AG10803 (cell line): ENCODE data around the gene MTMR8.
"Not testable (repeated sequence)": the region's sequence is repeated elsewhere in the genome, so short reads cannot be mapped to it uniquely, and the experiment has no call there.

ENCODE experiments used
- DNase-seq: peaks from one replicate; pipeline ENCODE4 v3.0.0; 2010; ENCODE audit warnings: low read depth
- H3K4me3 ChIP-seq: 2 replicates; pipeline ENCODE4 v1.5.1; 2011; ENCODE audit warnings: mild to moderate bottlenecking, low read length, control low read depth
- TF ChIP-seq, protein P1 (sequence below): conservative IDR thresholded peaks from 2 replicates; pipeline ENCODE4 v1.5.1; 2011; ENCODE audit warnings: mild to moderate bottlenecking, low read length, control low read depth, inconsistent platforms

Gene MTMR8

DNA sequence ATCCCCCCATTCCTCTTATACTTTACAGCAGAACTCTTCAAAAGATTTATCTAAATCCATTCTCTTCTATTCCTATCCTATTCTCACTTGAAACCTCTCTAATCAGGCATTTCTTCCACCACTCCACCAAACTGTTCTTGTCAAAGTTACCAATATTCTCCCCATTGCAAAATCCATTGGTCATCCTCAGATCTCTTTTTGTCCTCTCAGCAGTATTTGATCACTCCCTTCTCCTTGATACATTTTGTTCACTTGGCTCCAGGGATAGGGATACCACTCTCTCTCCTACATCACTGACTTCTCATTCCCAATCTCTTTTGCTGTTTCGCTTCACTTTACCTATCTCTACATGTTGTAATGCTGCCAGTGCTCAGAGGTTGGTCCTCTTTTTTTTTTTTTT lies 2.8 kb upstream of the MTMR8 start:
- no peak overlapping the region for H3K4me3 ChIP-seq
- DNase-seq, result no peak
- TF ChIP-seq, protein P1, sequence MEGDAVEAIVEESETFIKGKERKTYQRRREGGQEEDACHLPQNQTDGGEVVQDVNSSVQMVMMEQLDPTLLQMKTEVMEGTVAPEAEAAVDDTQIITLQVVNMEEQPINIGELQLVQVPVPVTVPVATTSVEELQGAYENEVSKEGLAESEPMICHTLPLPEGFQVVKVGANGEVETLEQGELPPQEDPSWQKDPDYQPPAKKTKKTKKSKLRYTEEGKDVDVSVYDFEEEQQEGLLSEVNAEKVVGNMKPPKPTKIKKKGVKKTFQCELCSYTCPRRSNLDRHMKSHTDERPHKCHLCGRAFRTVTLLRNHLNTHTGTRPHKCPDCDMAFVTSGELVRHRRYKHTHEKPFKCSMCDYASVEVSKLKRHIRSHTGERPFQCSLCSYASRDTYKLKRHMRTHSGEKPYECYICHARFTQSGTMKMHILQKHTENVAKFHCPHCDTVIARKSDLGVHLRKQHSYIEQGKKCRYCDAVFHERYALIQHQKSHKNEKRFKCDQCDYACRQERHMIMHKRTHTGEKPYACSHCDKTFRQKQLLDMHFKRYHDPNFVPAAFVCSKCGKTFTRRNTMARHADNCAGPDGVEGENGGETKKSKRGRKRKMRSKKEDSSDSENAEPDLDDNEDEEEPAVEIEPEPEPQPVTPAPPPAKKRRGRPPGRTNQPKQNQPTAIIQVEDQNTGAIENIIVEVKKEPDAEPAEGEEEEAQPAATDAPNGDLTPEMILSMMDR, result no peak

- no peak for DNase-seq
- TF ChIP-seq, protein P1, result no peak
- no peak overlapping the region for H3K4me3 ChIP-seq
These were observed 297 bp upstream of the MTMR8 start for GRCh38 chrX:64395568-64395929.

- TF ChIP-seq, protein P1, result no peak
- H3K4me3 ChIP-seq, result no peak overlapping the region
- DNase-seq, result no peak
These were observed 986 bp downstream of the MTMR8 start for GRCh38 chrX:64394059-64394873.

DNA sequence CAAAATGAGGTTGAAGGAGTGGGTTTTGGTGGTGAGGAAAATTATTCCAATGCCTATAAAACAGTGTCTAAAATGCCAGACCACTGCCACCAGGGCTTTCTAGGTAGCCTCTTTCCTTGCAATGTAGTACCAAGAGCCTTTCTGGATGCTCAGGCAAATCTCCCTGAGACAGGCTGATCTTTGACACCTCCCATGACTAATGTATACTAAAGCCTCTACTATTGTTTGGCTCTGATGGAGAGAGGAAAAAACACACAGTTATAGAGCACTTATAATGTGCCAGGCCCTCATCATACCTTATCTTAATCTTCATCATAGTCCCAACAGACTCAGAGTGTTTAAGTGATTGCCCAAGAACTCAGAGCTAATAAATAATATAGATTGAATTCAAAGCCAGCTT lies 5.8 kb downstream of the MTMR8 start:
- no peak for DNase-seq
- no peak overlapping the region for H3K4me3 ChIP-seq
- TF ChIP-seq, protein P1, result no peak

DNA sequence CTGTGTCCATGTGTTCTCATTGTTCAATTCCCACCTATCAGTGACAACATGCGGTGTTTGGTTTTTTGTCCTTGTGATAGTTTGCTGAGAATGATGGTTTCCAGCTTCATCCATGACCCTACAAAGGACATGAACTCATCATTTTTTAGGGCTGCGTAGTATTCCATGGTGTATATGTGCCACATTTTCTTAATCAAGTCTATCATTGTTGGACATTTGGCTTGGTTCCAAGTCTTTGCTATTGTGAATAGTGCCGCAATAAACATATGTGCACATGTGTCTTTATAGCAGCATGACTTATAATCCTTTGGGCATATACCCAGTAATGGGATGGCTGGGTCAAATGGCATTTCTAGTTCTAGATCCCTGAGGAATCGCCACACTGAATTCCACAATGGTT lies 14.5 kb downstream of the MTMR8 start:
- DNase-seq, H3K4me3 ChIP-seq: not testable (repeated sequence)

DNA sequence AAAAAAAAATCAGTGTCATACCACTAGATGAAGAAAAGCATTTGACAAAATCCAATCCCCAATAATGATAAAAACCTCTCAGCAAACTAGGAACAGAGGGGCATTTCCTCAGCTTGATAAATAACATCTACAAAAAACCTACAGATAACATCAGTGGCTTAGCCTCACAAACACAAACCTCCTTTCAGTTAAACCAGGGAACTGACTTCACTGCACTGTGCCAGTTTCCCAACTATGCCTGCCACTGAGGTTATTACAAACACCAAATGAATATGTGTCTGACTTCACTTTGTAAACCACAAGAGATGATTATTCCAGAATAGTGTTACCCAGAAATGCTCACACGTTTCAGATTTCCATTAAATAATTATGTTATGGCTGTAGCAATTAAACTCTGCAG lies 15.3 kb downstream of the MTMR8 start:
- no peak overlapping the region for H3K4me3 ChIP-seq
- DNase-seq, result no peak
- TF ChIP-seq, protein P1, result no peak

DNA sequence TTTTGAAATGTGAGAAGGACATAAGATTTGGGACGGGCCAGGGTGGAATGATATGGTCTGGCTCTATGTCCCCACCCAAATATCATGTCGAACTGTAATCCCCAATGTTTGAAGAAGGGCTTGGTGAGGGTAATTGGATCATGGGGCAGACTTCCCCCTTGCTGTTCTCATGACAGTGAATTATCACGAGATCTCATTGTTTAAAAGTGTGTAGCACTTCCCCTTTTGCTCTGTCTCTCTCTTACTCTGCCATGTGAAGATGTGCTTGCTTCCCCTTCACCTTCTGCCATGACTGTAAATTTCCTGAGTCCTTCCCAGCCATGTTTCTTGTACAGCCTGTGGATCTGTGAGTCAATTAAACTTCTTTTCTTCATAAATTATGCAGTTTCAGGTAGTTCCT lies 17.5 kb downstream of the MTMR8 start:
- no peak overlapping the region for H3K4me3 ChIP-seq
- TF ChIP-seq, protein P1, result no peak
- DNase-seq, result no peak
